Measurements from ENCODE around the gene ACAD9. TPM values are rescaled to one million over a fixed set of nuclear protein-coding genes. Genes with fewer than 3 reads are reported as not detected.

Gene ACAD9
- polyA plus RNA-seq, 1 of the 3 experiments (the other 2 are of a cell fraction): 41.9 TPM

- TF ChIP-seq USF1 (IDR thresholded peaks at IDR 0.05; ENCODE audit: borderline replicate concordance, low read depth): no peak
- no peak for TF ChIP-seq RCOR1 (IDR thresholded peaks at IDR 0.05; ENCODE audit: low read length)
- no peak for TF ChIP-seq FOSL2 (IDR thresholded peaks at IDR 0.05; ENCODE audit: borderline replicate concordance, low read depth)
- no peak for TF ChIP-seq GATA2 (CRISPR knock-in tag; IDR thresholded peaks at IDR 0.05)
These were observed 7.1 kb upstream of the ACAD9 start (continued) for GRCh38 chr3:128872282-128872681.

- 86% methylated on average over 8 of the region's 8 CpGs for WGBS (ENCODE audit: low lambda C conversion rate)
- Histone ChIP-seq H3K9me2 (no peaks in the 10 kb centered on the region), H3K27me3 (ENCODE audit: insufficient read depth) (no peaks in the 10 kb centered on the region), H3K4me2 (no peak overlapping the region), H3K79me2 (ENCODE audit: insufficient read depth) (peaks cover 2% of the 10 kb centered on the region; the same call in 1 of the 2 replicates), H3K9ac (no peak overlapping the region), H3K36me3 (replicated peaks in 1 of 2; ENCODE audit: control insufficient read depth in 1 of 2, insufficient read depth in 2 of 2, low read length in 1 of 2) (peaks cover 0 to 3% of the 10 kb centered on the region in 2 experiments), H3K4me3 (ENCODE audit: low read depth in 2 of 2, low read length in 1 of 2) (no peak overlapping the region), H3K9me3 (no peaks in the 10 kb centered on the region), H3F3A (replicated peaks; ENCODE audit: insufficient read depth) (no peaks in the 10 kb centered on the region), H3K27ac (ENCODE audit: low read depth in 2 of 2, low read length in 1 of 2) (no peak overlapping the region), H2AFZ (ENCODE audit: low read depth) (no peak overlapping the region), H4K20me1 (ENCODE audit: insufficient read depth) (no peaks in the 10 kb centered on the region), H3K4me1 (ENCODE audit: control insufficient read depth in 1 of 2, insufficient read depth in 2 of 2, low read depth in 1 of 2, low read length in 1 of 2) (peaks cover 0 to 3% of the 10 kb centered on the region in 2 experiments; a peak in 1 of 4 replicates)
- CTCF ChIA-PET: interaction anchor here (1.1 to 1.5 kb wide), 3 partner anchors 9 to 98 kb away, joined by 3 to 5 read pairs (median 3); no protein-coding TSS in a partner anchor
- POLR2A ChIA-PET: no interaction called here
- no peak for DNase-seq
- TF ChIP-seq GATA2 (CRISPR knock-in tag; IDR thresholded peaks at IDR 0.05): no peak
- no peak for TF ChIP-seq MXI1 (IDR thresholded peaks at IDR 0.05; ENCODE audit: low read depth, low read length)
- no peak for TF ChIP-seq NFIC (IDR thresholded peaks at IDR 0.05; ENCODE audit: borderline replicate concordance)
- no peak for TF ChIP-seq NRF1 (IDR thresholded peaks at IDR 0.05; ENCODE audit: low read depth, low read length)
- TF ChIP-seq EZH2phosphoT487 (IDR thresholded peaks at IDR 0.05; ENCODE audit: borderline replicate concordance, low read depth): no peak
- no peak for TF ChIP-seq SMC3 (IDR thresholded peaks at IDR 0.05; ENCODE audit: low read depth, low read length)
These were observed 6.7 kb upstream of the ACAD9 start for GRCh38 chr3:128872744-128873143.

- H3K27me3 ChIP-seq (ENCODE audit: insufficient read depth): no peaks in the 10 kb centered on the region
- TF ChIP-seq CHD2 (IDR thresholded peaks at IDR 0.05; ENCODE audit: low read length, partially characterized antibody): no peak
- TF ChIP-seq EP300 (IDR thresholded peaks at IDR 0.05; ENCODE audit: borderline replicate concordance in 1 of 2, low read depth in 1 of 2, low read length in 1 of 2): no peak
- TF ChIP-seq PBX3 (IDR thresholded peaks at IDR 0.05): no peak
- no peak for TF ChIP-seq REST (IDR thresholded peaks at IDR 0.05; ENCODE audit: low read depth, low read length)
- POLR2A ChIA-PET: no interaction called here
- H3K9me2 ChIP-seq: no peaks in the 10 kb centered on the region
- H3K79me2 ChIP-seq (ENCODE audit: insufficient read depth): peaks cover 9% of the 10 kb centered on the region; the same call in 1 of the 2 replicates
- no peak for DNase-seq
- H3K4me1 ChIP-seq (ENCODE audit: control insufficient read depth in 1 of 2, insufficient read depth in 2 of 2, low read depth in 1 of 2, low read length in 1 of 2): peaks cover 0 to 10% of the 10 kb centered on the region in 2 experiments; a peak in 2 of 4 replicates
- H3K4me3 ChIP-seq (ENCODE audit: low read depth in 2 of 2, low read length in 1 of 2): no peak overlapping the region
- CTCF ChIA-PET: interaction anchor here (1.1 to 1.5 kb wide), 2 partner anchors 10 to 27 kb away, joined by 3 to 5 read pairs; no protein-coding TSS in a partner anchor
- WGBS (ENCODE audit: low lambda C conversion rate): 58% methylated on average over 8 of the region's 8 CpGs
- peaks cover 0 to 3% of the 10 kb centered on the region in 2 experiments for H3K36me3 ChIP-seq (replicated peaks in 1 of 2; ENCODE audit: control insufficient read depth in 1 of 2, insufficient read depth in 2 of 2, low read length in 1 of 2)
- H3K9me3 ChIP-seq: no peaks in the 10 kb centered on the region
- H3K4me2 ChIP-seq: no peak overlapping the region
- H3K9ac ChIP-seq: no peak overlapping the region
- H3K27ac ChIP-seq (ENCODE audit: low read depth in 2 of 2, low read length in 1 of 2): no peak overlapping the region
- no peaks in the 10 kb centered on the region for H3F3A ChIP-seq (replicated peaks; ENCODE audit: insufficient read depth)
- no peaks in the 10 kb centered on the region for H4K20me1 ChIP-seq (ENCODE audit: insufficient read depth)
- H2AFZ ChIP-seq (ENCODE audit: low read depth): no peak overlapping the region
These were observed 6.0 kb upstream of the ACAD9 start for GRCh38 chr3:128873244-128874022.

All from SK-N-SH (cell line).